Subcutaneous adipose tissue (tissue), 4 donors: ENCODE measurements around the gene MICU2. TPM values are rescaled to one million over a fixed set of nuclear protein-coding genes. Genes with fewer than 3 reads are reported as not detected.

Source experiments
- CTCF ChIP-seq: fragments of 450-650 bp; IDR thresholded peaks from one replicate; pipeline ENCODE4 v1.5.1; 2016; ENCODE audit warnings: low read depth, mild to moderate bottlenecking, control low read depth, antibody characterized with exemption, moderate library complexity
- total RNA-seq, 4 donors: library from RNA; depleted of rRNA; stranded (reverse); fragments of >200 nt; gene quantifications; one replicate each; pipeline ENCODE4 v1.1.0, GENCODE V29; 2016

Gene MICU2
- total RNA-seq, 4 donors from 2014 or later = 25.1 to 76.1 (median 40.5) TPM

- no peak for TF ChIP-seq CTCF
These were observed 124.8 kb downstream of the MICU2 start for GRCh38 chr13:21478881-21479808.

- no peak for TF ChIP-seq CTCF
These were observed 127.0 kb downstream of the MICU2 start for GRCh38 chr13:21476893-21477472.

GRCh38 chr13:21475115-21475514 is 128.9 kb downstream of the MICU2 start:
- no peak for TF ChIP-seq CTCF

- TF ChIP-seq CTCF = no peak
These were observed 133.2 kb downstream of the MICU2 start for GRCh38 chr13:21470785-21471184.

- no peak for TF ChIP-seq CTCF
These were observed 137.4 kb downstream of the MICU2 start for GRCh38 chr13:21466527-21466926.

- no peak for TF ChIP-seq CTCF
These were observed 138.2 kb downstream of the MICU2 start for GRCh38 chr13:21465710-21466160.

- TF ChIP-seq CTCF = no peak
These were observed 140.5 kb downstream of the MICU2 start for GRCh38 chr13:21463424-21463823.
